SJCRH30 (cell line): ENCODE measurements around the gene PDGFB. TPM values are rescaled to one million over a fixed set of nuclear protein-coding genes. Genes with fewer than 3 reads are reported as not detected.
A peak's percentile ranks its signal among the peaks of the same experiment; 100 is the strongest.
"Not testable (repeated sequence)": the region's sequence is repeated elsewhere in the genome, so short reads cannot be mapped to it uniquely, and the experiment has no call there.

Experiments
- DNase-seq, 2 experiments: peaks; one replicate each; pipeline ENCODE4 v3.0.0-alpha.2; 2015 to 2020
- H3K27ac ChIP-seq: fragments of 250-450 bp; sonication (Bioruptor Pico); 2 replicates; pipeline ENCODE4 v1.5.1; 2020; ENCODE audit warnings: mild to moderate bottlenecking, moderate library complexity
- H3K27me3 ChIP-seq: fragments of 250-450 bp; sonication (Bioruptor Pico); 2 replicates; pipeline ENCODE4 v1.5.1; 2020; ENCODE audit warnings: mild to moderate bottlenecking, moderate library complexity
- H3K36me3 ChIP-seq: fragments of 250-450 bp; sonication (Bioruptor Pico); 2 replicates; pipeline ENCODE4 v1.5.1; 2020; ENCODE audit warnings: mild to moderate bottlenecking, moderate library complexity
- H3K4me1 ChIP-seq: fragments of 250-450 bp; sonication (Bioruptor Pico); 2 replicates; pipeline ENCODE4 v1.5.1; 2020; ENCODE audit warnings: mild to moderate bottlenecking, moderate library complexity
- H3K4me3 ChIP-seq: fragments of 250-450 bp; sonication (Bioruptor Pico); 2 replicates; pipeline ENCODE4 v1.5.1; 2020; ENCODE audit warnings: mild to moderate bottlenecking, moderate library complexity
- H3K9me3 ChIP-seq: fragments of 250-450 bp; sonication (Bioruptor Pico); replicated peaks from 2 replicates; pipeline ENCODE4 v1.5.1; 2020; ENCODE audit warnings: mild to moderate bottlenecking, moderate library complexity
- total RNA-seq: library from RNA; depleted of rRNA; stranded (reverse); fragments of >200 nt; shearing (Covaris generic); gene quantifications from 2 replicates; pipeline ENCODE4 v1.2.3, GENCODE V29; 2014

The PDGFB gene
- total RNA-seq, 1 experiment from 2014 or later, result 0.26 TPM

DNA sequence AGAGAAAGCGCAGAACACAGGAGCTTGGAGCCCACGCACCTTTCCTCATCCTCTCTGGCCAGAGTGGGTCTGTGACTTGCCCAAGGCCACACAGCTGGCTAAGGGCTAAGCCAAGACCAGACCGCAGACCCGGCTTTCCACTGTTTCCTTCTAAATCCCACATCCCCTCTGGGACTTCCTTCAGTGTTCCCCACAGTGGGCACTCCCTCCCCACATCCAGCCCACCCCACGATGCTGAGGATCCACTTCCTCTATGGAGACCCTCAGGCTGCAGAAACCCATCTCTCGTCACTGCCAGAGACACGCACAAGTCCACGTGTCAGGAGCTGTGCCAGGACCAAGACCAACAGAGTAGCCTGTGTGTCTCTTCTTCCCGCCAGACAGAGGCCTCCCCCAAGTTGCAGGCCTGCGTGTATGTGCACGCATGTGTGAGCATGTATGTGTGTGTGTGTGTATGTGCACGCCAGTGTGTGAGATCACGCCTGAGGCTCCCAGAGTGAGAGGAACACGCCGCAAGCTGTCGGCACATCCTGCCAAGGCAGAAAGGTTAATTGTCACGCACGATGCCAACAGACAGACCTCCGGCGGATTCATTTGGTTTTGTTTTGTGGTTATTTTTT is 21.6 kb downstream of the PDGFB start:
- DNase-seq, result no peak
- Histone ChIP-seq H3K4me3 (no peak overlapping the region), H3K4me1 (peaks cover 12% of the 10 kb centered on the region), H3K27me3 (0 out of 2 replicates have a peak, but pooled peaks cover 2% of the 10 kb centered on the region), H3K27ac (no peak overlapping the region), H3K9me3 (no peaks in the 10 kb centered on the region; the same call in 1 of the 2 replicates), H3K36me3 (no peaks in the 10 kb centered on the region)

DNA sequence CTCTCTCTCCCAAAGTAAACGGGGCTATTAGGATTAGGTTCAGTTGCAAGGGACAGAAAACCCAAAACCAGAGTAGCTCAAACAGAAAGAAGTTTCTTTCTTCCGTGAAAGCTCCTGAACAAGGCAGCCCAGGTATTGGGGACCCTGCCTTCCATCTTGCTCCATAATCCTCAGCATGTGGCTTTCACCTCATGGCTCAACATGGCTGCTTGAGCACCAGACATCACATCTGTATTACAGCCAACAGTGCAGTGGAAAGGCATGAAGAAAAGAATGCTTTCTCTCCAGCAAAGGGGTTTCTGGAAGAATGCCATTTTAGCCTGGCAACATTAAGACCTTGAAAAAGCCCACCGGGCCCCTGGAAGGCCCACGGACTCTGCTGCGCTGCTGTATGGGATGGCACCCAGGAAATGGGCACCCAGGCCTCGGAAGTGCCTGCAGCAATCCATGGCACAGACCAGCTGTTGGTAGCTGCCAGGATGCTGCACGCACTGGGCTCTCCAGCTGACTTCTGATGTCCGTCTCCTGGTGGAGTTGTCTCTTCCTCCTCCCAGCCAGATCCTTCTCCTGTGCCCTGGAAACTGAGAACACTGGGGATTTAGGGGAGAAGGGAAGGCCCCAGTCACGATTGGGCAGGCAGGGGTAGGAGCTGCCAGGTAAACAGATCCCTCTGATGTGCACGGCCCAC is 22.6 kb downstream of the PDGFB start:
- Histone ChIP-seq H3K4me1 (peaks cover 12% of the 10 kb centered on the region), H3K27me3 (no peaks in the 10 kb centered on the region), H3K36me3 (no peaks in the 10 kb centered on the region), H3K27ac (no peak overlapping the region), H3K4me3 (no peak overlapping the region), H3K9me3 (no peaks in the 10 kb centered on the region; the same call in 1 of the 2 replicates)
- no peak for DNase-seq

DNA sequence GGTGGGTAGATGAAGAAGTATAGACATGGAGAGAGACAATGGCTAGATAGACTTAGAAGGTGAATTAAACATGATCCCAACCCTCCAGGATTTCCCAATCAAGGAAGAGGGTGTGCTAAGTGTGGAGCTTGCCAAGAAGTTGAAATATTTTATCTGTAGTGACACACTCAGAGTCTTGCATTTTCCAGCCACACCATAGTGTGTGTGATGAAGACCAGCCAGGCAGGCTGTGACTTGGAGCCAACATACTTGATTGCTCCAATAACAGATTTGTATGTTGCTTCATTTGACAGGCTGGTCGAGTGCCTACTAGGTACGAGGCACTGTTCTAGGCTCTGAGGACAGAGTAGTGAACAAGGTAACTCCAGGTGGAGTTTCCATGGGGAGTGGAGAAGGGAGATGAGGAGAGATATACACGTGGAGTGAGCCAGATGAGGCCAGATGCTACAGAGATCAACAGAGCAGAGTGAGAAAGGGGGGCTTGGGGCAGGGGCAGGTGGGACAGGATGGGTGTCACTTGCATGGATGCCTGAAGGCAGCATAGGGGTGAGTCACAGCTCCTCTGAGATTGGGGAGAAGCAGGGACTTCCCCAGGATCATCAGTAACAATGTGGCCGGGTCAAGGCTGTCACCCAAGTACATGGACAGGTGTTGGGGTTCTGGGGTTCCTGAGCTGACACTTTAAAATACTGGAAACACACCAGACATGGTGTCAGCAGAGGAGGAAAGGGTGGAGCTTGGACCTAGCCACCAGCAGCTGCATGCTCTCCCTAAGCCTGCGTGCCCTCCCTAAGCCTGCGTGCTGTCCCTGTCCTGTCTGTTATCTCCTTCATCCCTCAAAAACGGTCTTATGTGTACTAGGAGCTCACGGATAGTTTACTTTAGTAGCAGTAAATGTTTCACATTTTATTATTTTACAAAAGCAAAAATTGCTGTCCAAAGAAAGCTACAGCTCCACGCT is 23.6 kb downstream of the PDGFB start:
- no peak overlapping the region for H3K27ac ChIP-seq
- no peak for DNase-seq

DNA sequence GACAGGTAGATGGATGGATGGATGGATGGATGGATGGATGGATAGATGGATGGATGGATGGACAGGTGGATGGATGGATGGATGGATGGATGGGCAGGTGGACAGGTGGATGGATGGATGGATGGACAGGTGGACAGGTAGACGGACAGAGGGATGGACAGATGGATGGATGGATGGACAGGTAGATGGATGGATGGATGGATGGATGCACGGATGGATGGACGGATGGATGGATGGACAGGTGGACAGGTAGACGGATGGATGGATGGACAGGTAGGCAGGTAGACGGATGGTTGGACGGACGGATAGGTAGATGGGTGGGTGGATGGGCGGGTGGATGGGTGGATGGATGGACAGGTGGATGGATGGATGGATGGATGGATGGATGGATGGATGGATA is 24.3 kb downstream of the PDGFB start:
- H3K27me3 ChIP-seq, result no peaks in the 10 kb centered on the region
- DNase-seq, result no peak

More for the DNA sequence above, 23.6 kb downstream of the PDGFB start:
- Histone ChIP-seq H3K9me3 (no peaks in the 10 kb centered on the region; the same call in 1 of the 2 replicates), H3K4me3 (no peak overlapping the region), H3K27me3 (no peaks in the 10 kb centered on the region), H3K4me1 (peaks cover 6% of the 10 kb centered on the region; the same call in 1 of the 2 replicates), H3K36me3 (no peaks in the 10 kb centered on the region)

DNA sequence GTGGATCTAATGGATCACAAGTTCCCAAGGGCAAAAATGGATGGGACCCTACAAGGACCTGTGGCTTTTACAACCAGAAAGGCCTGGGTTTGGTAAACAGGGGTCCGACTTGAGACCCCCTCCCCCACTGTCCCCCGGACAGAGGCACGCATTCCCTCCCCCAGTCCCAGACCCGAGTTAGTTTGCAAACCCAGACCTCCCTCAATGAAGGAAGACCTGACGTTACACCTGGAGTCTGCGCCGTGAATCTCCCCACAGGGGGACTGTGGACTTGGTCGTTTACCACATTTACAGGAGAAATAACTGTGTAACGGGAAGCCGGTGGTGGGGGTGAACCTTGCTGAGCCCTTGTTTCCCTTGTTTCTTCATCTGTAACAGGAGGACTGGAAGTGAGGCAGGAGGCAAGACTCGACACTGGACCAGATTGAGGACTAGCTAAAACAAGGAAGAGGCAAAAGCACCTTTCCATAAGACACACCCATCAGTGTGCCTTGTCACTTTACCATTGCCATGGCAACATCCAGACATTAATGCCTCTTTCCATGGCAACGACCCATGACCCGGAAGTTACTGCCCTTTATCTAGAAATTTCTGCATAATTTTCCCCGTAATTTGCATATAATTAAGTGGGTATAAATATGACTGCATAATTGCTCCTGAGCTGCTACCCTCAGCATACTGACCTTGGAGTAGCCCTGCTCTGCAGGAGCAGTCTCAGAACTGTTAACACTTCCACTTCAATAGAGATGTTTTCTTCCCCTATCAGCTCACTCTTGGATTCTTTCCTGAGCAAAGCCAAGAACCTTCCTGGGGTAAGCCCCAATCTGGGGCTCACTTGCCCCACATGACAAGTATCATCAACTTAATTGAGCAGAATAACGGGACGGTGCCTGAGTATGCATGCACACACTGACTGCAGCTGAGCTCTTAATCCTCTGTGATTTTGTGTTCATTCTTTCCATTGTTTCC is 25.4 kb downstream of the PDGFB start:
- peaks cover 14% of the 10 kb centered on the region for H3K4me1 ChIP-seq
- no peak for DNase-seq
- H3K36me3 ChIP-seq, result no peaks in the 10 kb centered on the region

More for the DNA sequence above, 24.3 kb downstream of the PDGFB start:
- Histone ChIP-seq H3K4me1 (peaks cover 3% of the 10 kb centered on the region; the same call in 1 of the 2 replicates), H3K4me3 (no peak overlapping the region), H3K36me3 (no peaks in the 10 kb centered on the region), H3K9me3 (no peaks in the 10 kb centered on the region; the same call in 1 of the 2 replicates), H3K27ac (no peak overlapping the region)

DNA sequence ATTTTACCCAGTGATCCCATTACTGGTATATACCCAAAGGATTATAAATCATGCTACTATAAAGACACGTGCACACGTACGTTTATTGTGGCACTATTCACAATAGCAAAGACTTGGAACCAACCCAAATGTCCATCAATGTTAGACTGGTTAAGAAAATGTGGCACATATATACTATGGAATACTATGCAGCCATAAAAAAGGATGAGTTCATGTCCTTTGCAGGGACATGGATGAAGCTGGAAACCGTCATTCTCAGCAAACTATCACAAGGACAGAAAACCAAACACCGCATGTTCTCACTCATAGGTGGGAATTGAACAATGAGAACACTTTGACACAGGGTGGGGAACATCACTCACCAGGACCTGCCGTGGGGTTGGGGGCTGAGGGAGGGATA is 26.4 kb downstream of the PDGFB start:
- H3K9me3 ChIP-seq, H3K27ac ChIP-seq, H3K4me3 ChIP-seq, DNase-seq, H3K27me3 ChIP-seq, H3K36me3 ChIP-seq: not testable (repeated sequence)
- peaks cover 23% of the 10 kb centered on the region for H3K4me1 ChIP-seq

More for the DNA sequence above, 25.4 kb downstream of the PDGFB start:
- Histone ChIP-seq H3K27me3 (no peaks in the 10 kb centered on the region), H3K4me3 (no peak overlapping the region), H3K27ac (no peak overlapping the region), H3K9me3 (no peaks in the 10 kb centered on the region; the same call in 1 of the 2 replicates)

DNA sequence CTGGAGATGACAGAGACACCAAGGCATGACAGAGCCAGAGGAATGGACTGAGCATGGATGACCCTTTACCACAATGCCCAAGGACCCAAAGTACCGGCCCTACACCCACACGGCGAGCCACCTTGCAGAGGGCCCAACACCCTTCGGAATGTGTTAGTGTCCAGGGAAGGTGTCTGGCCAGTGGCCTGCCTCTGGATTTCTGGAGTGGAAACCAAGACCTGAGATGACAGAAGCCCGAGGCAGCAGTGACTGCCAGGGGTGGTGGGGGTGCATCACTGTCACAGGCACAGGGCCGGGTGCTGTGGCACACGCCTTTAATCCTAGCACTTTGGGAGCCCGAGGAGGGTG is 28.7 kb downstream of the PDGFB start:
- Histone ChIP-seq H3K9me3 (no peaks in the 10 kb centered on the region; the same call in 1 of the 2 replicates), H3K27ac (no peak overlapping the region), H3K4me3 (no peak overlapping the region), H3K4me1 (peaks cover 28% of the 10 kb centered on the region), H3K36me3 (no peaks in the 10 kb centered on the region), H3K27me3 (no peaks in the 10 kb centered on the region)
- DNase-seq, result no peak

DNA sequence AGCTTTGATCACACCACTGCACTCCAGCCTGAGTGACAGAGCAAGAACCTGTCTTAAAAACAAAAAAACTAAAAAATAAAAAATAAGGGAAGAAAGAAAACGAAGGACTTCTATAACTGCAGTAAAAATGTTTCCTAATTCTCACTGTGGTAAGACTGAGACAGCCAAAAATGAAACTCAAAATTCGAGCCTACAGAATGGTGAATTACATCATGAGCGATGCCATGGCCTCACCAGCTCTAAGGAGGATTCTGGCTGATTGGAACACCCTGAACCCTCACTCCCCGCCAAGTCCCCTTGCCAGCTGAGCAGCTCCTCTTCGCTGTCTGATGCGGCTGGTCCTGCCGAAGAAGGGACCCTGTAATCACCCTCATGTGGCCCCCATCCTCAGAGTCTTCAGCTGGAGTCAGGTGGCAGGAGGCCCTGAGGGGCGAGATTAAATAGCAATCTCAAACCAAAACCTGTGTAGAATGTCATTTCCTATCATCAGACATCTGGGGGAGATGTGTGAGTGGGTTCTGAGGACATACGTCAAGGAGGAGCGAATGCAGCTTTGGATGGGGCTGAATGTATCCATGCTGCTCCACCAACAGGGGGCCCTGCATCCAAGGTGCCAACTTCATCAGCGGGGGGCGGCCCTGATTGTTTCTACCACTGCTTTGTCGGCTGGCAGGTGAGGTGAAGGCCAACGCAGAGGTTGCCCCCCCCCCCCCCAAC is 29.2 kb downstream of the PDGFB start:
- Histone ChIP-seq H3K4me1 (peaks cover 28% of the 10 kb centered on the region), H3K36me3 (no peaks in the 10 kb centered on the region), H3K9me3 (no peaks in the 10 kb centered on the region; the same call in 1 of the 2 replicates), H3K27ac (no peak overlapping the region), H3K4me3 (no peak overlapping the region), H3K27me3 (no peaks in the 10 kb centered on the region)
- DNase-seq, result no peak

DNA sequence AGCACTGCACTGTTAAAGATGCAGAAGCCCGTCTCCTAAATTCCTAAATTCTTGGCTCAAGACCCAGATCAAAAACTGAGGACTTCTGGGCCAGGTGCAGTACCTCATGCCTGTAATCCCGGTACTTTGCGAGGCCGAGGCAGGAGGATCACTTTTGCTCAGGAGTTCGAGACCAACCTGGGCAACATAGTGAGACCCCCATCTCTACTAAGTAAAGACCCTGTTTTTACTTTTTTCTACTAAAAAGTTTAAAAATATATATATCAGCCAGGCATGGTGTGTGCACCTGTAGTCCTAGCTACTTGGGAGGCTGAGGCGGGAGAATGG is 29.7 kb downstream of the PDGFB start:
- DNase-seq, result no peak
- no peaks in the 10 kb centered on the region for H3K27me3 ChIP-seq
- no peak overlapping the region for H3K27ac ChIP-seq
- no peak overlapping the region for H3K4me3 ChIP-seq
- H3K36me3 ChIP-seq, result no peaks in the 10 kb centered on the region
- H3K4me1 ChIP-seq, result peaks cover 28% of the 10 kb centered on the region
- H3K9me3 ChIP-seq, result no peaks in the 10 kb centered on the region; the same call in 1 of the 2 replicates

DNA sequence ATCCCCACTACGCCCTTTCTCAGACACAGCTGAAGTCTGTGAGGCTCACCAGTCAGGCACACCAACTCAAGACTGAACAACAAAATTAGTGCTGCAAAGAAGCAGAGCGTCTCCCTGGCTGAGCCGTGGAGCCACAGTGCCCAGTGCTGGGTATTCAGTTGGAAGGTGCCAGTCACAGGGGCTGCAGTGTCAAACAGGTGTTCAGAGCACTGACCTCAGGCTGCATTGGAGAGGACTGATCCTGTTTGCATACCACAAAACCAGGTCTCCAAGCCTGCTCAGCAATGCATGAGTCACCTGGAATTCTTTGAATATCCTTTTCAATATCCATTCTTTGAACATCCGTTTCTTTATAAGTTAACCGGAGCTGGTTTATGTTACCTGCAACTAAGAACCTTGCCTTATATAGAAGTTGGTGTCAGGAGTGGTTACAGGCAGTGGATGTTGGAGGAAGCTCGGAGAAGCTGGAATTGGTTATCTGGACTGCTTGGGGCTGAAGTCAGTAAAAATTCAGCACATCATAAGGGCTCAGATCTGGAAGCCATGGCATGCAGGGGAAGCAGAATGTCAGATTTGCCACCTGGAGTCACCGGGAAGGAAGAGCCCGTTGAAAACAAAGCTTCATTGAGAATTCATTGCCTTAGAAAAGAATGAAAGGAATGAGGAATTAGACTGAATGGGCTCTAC is 30.3 kb downstream of the PDGFB start:
- DNase-seq, result no peak
- Histone ChIP-seq H3K36me3 (no peaks in the 10 kb centered on the region), H3K9me3 (no peaks in the 10 kb centered on the region; the same call in 1 of the 2 replicates), H3K4me3 (no peak overlapping the region), H3K4me1 (peaks cover 28% of the 10 kb centered on the region), H3K27me3 (no peaks in the 10 kb centered on the region), H3K27ac (no peak overlapping the region)

DNA sequence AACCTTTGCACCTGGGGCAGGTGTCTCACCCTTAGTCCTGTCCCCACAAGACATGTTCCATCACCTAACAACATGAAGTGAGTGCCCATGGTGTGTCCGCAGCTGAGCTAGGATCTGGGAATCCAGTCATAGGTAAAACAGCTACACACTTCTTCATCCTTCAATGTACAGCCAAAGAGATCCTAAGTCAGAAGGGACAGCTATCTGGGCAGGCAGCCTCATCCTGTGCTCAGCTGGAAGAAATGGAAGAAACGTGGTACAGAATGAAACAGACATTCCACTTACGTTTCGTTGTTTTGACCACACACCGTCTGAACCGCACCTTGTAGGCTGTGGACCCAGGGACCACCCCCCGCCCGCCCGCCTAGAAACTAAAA is 30.8 kb downstream of the PDGFB start:
- H3K9me3 ChIP-seq, result no peaks in the 10 kb centered on the region; the same call in 1 of the 2 replicates
- DNase-seq, result no peak
- peaks cover 29% of the 10 kb centered on the region for H3K4me1 ChIP-seq
- H3K27ac ChIP-seq, result no peak overlapping the region
- H3K4me3 ChIP-seq, result no peak overlapping the region
- H3K27me3 ChIP-seq, result no peaks in the 10 kb centered on the region
- H3K36me3 ChIP-seq, result no peaks in the 10 kb centered on the region

DNA sequence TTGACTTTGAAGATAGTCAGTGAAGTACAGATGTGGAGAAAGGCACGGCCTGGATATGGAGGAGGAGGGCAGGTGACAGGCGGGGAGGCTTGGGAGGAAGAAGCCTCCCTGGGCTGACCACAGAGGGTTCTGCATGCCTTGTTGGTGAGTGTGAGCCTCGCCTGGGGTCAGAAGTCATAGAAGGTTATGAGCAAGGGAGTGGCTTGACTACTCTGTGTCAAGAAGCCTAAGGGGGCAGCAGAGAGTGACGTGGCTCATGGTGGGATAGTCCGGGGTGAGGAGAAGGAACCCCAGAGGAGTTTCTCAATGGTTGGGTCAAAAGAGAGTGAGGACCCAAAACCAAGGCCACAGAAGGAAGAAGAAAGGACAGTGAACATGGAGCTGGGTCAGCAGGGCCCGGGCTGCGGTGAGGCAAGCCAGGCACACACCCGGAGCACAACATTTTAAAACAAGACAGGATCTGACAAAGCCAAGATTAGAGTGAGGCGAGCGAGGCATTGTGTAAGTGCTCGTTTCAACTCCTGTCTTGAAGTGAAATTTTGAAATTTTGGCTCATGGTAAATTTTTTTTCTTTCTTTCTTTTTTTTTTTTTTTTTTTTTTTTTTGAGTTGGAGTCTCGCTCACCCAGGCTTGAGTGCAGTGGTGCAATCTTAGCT is 31.9 kb downstream of the PDGFB start:
- Histone ChIP-seq H3K9me3 (no peaks in the 10 kb centered on the region), H3K4me3 (no peak overlapping the region), H3K4me1 (peaks cover 38% of the 10 kb centered on the region), H3K36me3 (no peaks in the 10 kb centered on the region), H3K27me3 (no peaks in the 10 kb centered on the region), H3K27ac (no peak overlapping the region)
- peak in 1 of 2 experiments; percentile 33 for DNase-seq

DNA sequence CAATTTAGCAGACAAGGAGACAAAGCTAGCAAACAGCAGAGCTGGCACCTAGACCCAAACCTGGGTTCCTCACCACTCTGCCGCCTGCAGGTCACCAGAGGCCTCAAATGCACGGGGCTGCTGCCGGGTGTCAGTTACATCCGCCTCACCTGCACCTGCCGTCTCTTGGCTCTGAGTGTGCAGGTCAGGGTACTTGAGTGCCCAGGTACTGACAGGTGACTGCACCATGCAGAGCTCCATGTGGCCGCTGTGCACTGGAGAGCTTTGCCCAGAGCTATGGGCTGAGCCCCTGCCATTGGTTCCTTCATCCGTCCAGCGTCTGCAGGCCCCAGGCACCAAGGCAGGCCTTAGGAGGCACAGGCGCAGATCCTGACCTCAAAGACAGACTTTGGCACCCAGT is 35.0 kb downstream of the PDGFB start:
- Histone ChIP-seq H3K27ac (no peak overlapping the region), H3K4me3 (no peak overlapping the region), H3K4me1 (peaks cover 48% of the 10 kb centered on the region), H3K27me3 (no peaks in the 10 kb centered on the region), H3K36me3 (no peaks in the 10 kb centered on the region), H3K9me3 (no peaks in the 10 kb centered on the region)
- no peak for DNase-seq
